ENCODE results near the gene CES3. TPM values are rescaled to one million over a fixed set of nuclear protein-coding genes. Genes with fewer than 3 reads are reported as not detected.

Gene CES3
- total RNA-seq, 4 donors from 2014 or later = 0.16 to 3.1 (median 1.9) TPM

DNA sequence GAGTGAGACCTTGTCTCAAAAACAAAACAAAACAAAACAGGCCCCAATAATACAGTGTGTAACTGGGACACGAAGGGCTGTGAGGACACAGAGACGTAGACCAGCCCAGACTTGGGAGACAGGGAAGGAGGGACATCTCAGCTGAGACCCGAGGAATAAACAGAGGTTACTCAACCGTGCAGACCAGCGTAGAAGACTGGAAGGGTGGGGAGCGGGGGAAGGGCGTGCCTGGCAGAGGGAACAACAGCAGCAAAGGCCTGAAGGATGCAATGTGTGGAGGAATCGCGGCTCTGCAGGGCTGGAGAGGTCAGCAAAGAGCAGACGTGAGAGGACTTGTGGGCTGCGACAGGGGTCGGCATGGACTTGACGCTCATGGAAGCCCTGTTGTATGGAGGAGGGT is 15.7 kb downstream of the CES3 start:
- TF ChIP-seq, protein P1, sequence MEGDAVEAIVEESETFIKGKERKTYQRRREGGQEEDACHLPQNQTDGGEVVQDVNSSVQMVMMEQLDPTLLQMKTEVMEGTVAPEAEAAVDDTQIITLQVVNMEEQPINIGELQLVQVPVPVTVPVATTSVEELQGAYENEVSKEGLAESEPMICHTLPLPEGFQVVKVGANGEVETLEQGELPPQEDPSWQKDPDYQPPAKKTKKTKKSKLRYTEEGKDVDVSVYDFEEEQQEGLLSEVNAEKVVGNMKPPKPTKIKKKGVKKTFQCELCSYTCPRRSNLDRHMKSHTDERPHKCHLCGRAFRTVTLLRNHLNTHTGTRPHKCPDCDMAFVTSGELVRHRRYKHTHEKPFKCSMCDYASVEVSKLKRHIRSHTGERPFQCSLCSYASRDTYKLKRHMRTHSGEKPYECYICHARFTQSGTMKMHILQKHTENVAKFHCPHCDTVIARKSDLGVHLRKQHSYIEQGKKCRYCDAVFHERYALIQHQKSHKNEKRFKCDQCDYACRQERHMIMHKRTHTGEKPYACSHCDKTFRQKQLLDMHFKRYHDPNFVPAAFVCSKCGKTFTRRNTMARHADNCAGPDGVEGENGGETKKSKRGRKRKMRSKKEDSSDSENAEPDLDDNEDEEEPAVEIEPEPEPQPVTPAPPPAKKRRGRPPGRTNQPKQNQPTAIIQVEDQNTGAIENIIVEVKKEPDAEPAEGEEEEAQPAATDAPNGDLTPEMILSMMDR (IDR thresholded peaks at IDR 0.05; ENCODE audit: low read depth) = no peak

- TF ChIP-seq, protein P1 (IDR thresholded peaks at IDR 0.05; ENCODE audit: low read depth) = no peak
These were observed 16.5 kb downstream of the CES3 start for GRCh38 chr16:66977341-66978113.

GRCh38 chr16:66979011-66979717 is 18.1 kb downstream of the CES3 start:
- TF ChIP-seq, protein P1 (IDR thresholded peaks at IDR 0.05; ENCODE audit: low read depth) = no peak

- TF ChIP-seq, protein P1 (IDR thresholded peaks at IDR 0.05; ENCODE audit: low read depth) = no peak
These were observed 22.0 kb downstream of the CES3 start for GRCh38 chr16:66983033-66983432.

DNA sequence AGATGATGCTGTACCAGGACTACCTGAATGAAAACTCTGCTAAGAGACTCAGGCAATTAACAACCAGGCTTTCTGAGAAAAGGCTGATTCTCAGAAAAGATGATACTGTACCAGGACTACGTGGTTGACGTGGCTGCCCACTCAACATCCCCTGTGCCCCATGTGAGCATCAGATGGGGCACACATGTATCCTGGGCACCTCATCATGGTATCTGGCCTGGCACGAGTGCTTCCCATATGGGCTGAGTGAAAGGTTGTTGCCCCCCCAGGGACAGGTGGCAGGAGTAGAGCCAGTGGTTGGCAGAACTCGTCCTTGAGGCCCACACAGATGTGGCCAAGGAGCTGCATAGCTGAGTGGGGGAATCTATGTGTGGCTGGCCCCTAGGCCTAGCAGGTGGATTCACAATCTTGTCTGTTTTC is 23.8 kb downstream of the CES3 start:
- TF ChIP-seq, protein P1 (IDR thresholded peaks at IDR 0.05; ENCODE audit: low read depth) = no peak

DNA sequence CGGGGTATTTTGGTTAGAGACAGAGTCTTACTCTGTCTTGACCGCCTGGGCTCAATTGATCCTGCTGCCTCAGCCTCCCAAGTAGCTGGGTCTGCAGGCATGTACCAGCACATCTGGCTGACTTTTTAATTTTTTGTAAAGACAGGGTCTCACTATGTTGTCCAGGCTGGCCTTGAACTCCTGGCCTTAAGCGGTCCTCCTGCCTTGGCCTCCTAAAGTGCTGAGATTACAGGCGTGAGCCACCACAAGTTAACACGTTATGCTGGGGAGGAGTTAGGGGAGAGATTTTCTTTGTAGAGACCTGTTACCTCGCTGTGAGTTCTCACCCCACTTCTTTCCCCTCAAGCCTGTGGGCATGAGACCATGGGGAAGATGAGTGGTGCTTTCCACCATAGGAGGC is 25.5 kb downstream of the CES3 start:
- TF ChIP-seq, protein P1 (IDR thresholded peaks at IDR 0.05; ENCODE audit: low read depth) = no peak

GRCh38 chr16:66988197-66988788 is 27.2 kb downstream of the CES3 start, which contains the start of gene CES4A:
Gene CES4A (plus strand): TSS chr16:66988589. CDS start chr16:66988773, 184 bp downstream.
- TF ChIP-seq, protein P1 (IDR thresholded peaks at IDR 0.05; ENCODE audit: low read depth) = no peak

Data from subcutaneous adipose tissue (tissue), 4 donors.